GM18873 (cell line): ENCODE measurements around the gene FOXR1.
"Not testable (repeated sequence)": the region's sequence is repeated elsewhere in the genome, so short reads cannot be mapped to it uniquely, and the experiment has no call there.

Source experiments
- ATAC-seq: cut with Tn5 transposase; IDR thresholded peaks from one replicate; pipeline ENCODE4 v1.9.1; 2021; ENCODE audit warnings: mild to moderate bottlenecking, moderate library complexity, moderate number of reproducible peaks; ENCODE audit not compliant: unreplicated experiment, low FRiP score

Gene FOXR1

DNA sequence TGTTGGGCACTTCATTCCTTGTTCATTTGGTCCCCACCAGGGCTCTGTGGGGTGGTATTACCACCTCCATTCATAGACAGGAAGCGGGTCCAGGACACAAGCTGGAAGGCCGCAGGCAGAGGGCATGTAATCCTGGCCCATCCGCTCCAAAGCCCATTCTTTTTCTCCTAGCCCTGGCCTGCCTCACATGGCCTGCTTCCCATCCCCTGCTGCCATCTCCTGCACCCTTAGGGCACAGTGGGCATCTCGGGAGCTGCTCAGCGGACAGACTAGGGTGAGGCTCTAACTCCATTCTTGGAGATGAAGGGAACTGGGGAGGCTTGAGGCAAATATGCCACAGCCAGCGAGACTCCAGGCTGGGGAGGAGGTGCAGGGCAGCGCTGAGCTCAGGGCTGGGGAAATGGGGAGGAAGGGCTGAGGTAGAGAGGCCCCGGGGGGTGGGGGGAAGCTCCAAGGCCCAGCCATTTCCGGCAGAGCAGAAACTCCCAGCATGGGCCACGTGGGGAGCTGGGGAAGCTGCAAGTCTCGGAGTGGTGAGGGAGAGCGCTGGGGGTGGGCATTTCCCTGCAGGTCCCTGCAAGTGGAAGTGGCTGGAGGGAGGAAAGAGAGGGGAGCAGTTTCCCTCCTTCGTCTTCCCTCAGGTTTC is 31.5 kb upstream of the FOXR1 start:
- no peak for ATAC-seq

DNA sequence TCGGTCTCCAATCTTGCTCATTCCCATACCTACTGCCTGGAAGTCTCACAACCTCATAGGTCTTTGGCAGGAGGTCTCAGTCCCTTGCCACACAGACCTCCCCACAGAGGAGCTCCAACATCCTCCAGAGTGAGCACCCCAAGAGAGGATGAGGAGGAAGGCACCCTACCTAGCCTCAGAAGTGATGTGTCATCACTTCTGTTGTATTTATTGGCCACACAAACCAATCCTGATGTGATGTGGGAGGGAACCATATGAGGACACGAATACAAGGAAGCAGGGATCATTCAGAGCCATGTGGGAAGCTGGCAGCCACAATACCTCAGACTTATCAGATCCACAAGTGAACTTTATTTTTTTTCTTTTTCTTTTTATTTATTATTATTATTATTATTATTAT is 24.5 kb upstream of the FOXR1 start:
- no peak for ATAC-seq

DNA sequence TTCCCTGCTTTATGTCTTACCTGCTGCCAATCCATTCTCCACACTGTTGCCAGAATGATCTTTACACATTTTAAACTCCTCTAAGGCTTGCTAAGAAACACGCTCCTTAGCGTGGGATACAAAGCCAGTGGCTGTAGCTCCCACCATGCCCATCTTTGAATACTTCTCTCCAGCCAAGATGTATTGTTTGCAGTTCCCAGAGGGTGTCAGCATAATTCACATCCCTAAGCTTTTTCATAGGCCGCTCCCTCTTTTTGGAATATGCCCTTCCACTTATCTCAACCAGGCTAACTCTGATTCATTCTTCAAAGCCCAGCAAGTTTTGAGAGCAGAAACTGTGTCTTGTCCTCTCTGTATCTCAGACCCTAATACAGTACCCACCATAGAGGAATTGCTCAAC is 23.6 kb upstream of the FOXR1 start:
- ATAC-seq, result no peak

DNA sequence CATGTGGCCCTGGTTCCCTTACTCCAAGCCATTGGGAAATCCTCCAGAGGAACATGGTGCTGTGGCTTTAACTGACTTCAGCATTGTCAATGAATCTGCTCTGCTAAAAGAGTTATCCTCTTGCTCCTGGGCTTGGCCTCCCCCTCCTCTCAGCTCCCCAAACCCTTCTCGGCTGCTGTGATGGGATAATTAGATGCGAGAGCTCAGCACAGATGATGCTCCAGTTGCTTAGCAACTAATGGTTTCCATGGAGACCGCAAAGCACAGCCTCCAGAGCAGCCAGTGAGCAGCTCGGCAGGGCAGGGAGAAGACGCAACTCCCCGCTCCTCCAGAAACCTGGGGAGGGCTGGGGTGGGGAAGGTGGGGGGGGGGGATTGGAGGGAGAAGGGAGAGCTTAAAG is 18.3 kb upstream of the FOXR1 start:
- no peak for ATAC-seq

GRCh38 chr11:118953976-118954375 is 17.6 kb upstream of the FOXR1 start:
- ATAC-seq, result not testable (repeated sequence)

GRCh38 chr11:118956094-118956846 is 15.3 kb upstream of the FOXR1 start, which contains the start of gene UPK2:
Gene UPK2 (plus strand): TSS chr11:118956298. CDS start chr11:118956351, 53 bp downstream.
- peak; percentile 59 for ATAC-seq

GRCh38 chr11:118956847-118957469 is 14.6 kb upstream of the FOXR1 start:
- ATAC-seq, result no peak

DNA sequence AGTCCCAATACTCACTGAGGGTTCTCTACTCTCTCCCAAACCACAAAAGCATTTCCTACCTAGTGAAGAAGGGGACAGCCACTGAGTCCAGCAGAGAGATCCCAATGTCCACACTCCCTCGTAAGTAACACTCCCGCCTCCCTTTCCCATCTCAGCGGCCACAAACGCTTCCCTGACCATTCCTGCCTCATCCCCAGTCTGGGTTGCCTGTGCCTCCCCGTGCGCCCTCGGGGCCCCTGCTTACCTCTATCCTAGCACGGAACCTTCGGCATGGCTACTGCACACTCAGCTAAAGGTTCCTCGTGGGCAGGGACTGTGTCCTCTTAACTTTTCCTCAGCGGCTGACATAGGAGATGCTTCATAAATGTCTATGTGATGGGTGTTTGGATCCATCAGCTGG is 14.0 kb upstream of the FOXR1 start:
- no peak for ATAC-seq

- no peak for ATAC-seq
Observed at GRCh38 chr11:118957968-118958367, 13.6 kb upstream of the FOXR1 start.

GRCh38 chr11:118958577-118958976 is 13.0 kb upstream of the FOXR1 start:
- no peak for ATAC-seq

GRCh38 chr11:118961189-118961588 is 10.4 kb upstream of the FOXR1 start:
- ATAC-seq, result no peak

DNA sequence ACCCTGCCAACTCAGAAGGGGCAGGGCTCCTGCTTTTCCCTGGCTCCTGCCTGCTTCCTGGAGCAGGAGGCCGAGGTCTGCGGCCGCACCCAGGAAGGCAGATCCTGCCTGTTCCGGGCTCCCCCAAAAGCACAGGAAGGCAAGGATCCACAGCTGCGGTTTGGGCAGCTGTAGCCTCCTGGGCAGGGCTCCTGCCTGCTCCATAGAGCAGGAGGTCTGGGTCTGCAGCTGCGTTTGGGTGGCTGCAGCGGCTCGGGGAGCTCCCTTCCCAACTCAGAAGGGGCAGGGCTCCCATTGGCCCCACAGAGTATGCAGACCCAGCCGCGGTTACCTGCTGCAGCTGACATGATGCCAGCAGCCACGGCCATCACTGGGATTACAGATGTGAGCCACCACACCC is 10.0 kb upstream of the FOXR1 start:
- ATAC-seq, result no peak

DNA sequence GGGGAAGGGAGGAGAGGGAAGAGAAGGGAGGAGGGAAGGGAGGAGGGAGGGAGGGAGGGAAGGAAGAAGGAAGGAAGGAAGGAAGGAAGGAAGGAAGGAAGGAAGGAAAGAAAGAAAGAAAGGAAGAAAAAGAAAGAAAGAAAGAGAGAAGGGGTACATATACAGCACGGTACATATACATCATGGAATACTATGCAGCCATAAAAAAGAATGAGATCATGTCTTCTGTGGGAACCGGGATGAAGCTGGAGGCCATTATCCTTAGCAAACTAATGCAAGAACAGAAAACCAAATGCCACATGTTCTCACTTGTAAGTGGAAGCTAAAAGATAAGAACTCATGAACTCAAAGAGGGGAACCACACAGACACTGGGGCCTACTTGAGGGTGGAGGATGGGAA is 2.1 kb upstream of the FOXR1 start:
- not testable (repeated sequence) for ATAC-seq

GRCh38 chr11:118973985-118974384 is 2.4 kb downstream of the FOXR1 start:
- ATAC-seq, result no peak

GRCh38 chr11:118975771-118976709 is 4.5 kb downstream of the FOXR1 start:
- no peak for ATAC-seq

DNA sequence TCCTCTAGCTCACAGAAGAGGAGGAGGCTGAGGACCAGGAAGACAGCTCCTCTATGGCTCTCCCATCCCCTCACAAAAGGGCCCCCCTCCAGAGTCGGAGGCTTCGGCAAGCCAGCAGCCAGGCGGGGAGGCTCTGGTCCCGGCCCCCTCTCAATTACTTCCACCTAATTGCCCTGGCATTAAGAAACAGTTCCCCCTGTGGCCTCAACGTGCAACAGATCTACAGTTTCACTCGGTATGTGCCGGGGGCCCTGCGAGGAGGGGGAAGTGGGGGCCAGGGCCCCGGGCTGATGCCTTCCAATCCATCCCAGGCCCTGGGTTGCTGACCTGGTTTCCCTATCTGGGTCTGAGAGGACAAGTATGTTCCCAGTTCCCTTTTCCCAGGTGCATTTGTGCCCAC is 7.9 kb downstream of the FOXR1 start:
- no peak for ATAC-seq

DNA sequence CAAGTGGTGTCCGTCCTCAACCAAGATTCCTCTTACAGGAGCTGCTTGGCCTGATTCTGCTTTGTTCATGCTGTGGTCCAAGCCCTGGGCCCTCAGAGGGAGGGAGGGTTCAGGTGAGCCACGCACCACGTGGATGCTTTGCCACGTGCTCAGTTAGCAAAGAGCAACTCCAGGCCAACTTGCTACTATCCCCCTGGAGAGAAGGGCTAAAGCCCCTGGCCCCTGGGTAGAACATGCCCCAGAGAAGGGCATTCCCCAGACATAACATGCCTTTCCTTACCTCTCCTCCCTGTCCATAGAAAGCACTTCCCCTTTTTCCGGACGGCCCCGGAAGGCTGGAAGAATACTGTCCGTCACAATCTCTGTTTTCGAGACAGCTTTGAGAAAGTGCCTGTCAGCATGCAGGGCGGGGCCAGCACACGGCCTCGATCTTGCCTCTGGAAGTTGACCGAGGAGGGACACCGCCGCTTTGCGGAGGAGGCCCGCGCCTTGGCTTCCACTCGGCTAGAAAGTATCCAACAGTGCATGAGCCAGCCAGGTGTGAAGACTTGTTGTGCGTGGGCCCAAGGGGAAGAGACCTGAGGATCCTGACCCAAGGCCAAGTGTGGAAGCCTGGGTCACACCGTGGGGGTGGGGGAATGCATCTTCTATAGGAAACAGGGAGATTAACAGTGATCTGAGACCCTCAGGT is 8.8 kb downstream of the FOXR1 start:
- no peak for ATAC-seq

- not testable (repeated sequence) for ATAC-seq
Observed at GRCh38 chr11:118984337-118984736, 12.8 kb downstream of the FOXR1 start.

- no peak for ATAC-seq
Observed at GRCh38 chr11:118984825-118985224, 13.3 kb downstream of the FOXR1 start.

- ATAC-seq, result no peak
Observed at GRCh38 chr11:118988280-118988679, 16.7 kb downstream of the FOXR1 start.
